ENCODE data around the gene CFAP74. TPM values are rescaled to one million over a fixed set of nuclear protein-coding genes. Genes with fewer than 3 reads are reported as not detected.

CFAP74 gene
- total and polyA plus RNA-seq, 9 of the 15 experiments (the other 6 are each of a cell fraction or from before 2014, with no cell fraction given), result 0.03 to 0.15 (median 0.05) TPM; not detected in 6

- TF ChIP-seq HSF4 (CRISPR knock-in tag; IDR thresholded peaks at IDR 0.05; ENCODE audit: borderline replicate concordance) (no peak), SMARCA4 (IDR thresholded peaks at IDR 0.05) (no peak), ZC3H4 (CRISPR knock-in tag; IDR thresholded peaks at IDR 0.05; ENCODE audit: borderline replicate concordance) (no peak), GATAD2B (IDR thresholded peaks at IDR 0.05; ENCODE audit: borderline replicate concordance) (no peak), RB1 (IDR thresholded peaks at IDR 0.05; ENCODE audit: low read depth) (no peak), ADNP (tag; IDR thresholded peaks at IDR 0.05) (no peak), SNRNP70 (optimal IDR thresholded peaks at IDR 0.05; ENCODE audit: low read depth, low read length) (no peak)
Observed at GRCh38 chr1:1876335-1876930, 127.2 kb downstream of the CFAP74 start (continued).

DNA sequence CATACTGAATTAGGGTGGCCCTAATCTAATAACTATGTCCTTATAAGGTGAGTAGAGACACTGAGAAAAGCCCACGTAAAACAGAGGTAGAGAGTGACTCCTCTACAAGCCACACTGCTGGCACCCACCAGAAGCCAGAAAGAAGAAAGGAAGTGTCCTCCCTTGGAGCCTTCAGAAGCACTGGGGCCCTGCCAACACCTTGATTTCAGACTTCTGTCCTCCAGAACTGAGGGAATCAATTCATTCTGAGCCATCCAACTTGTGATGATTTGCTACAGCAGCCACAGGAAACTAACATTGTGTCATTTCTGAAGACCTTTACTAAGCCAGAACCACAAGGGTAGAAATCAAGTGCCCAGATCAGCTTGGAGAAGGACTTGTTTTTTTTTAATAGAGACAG is 127.7 kb downstream of the CFAP74 start:
- CTCF ChIA-PET (ENCODE audit: low intra/inter-chr PET ratio), result no interaction called here
- POLR2A ChIA-PET, result interaction anchor here (0.9 to 1.6 kb wide), 4 partner anchors 9 to 17 kb away, joined by 3 to 5 read pairs (median 4); no protein-coding TSS in a partner anchor
- Histone ChIP-seq H3K79me2 (ENCODE audit: control insufficient read depth, insufficient read depth, low read length) (peaks cover 95% of the 10 kb centered on the region), H2AFZ (ENCODE audit: low read depth, low read length) (no peak overlapping the region), H3K27ac (ENCODE audit: extremely low read depth, low read depth, low read length) (no peak overlapping the region), H3K9me1 (ENCODE audit: control insufficient read depth, insufficient read depth, low read length) (peaks cover 21% of the 10 kb centered on the region), H3K4me3 (no peak overlapping the region), H4K20me1 (replicated peaks; ENCODE audit: control insufficient read depth, insufficient read depth, low read length) (peaks cover 54% of the 10 kb centered on the region), H3K4me1 (replicated peaks in 1 of 2; ENCODE audit: control insufficient read depth in 2 of 2, insufficient read depth in 2 of 2, low read length in 2 of 2) (peaks cover 11 to 19% of the 10 kb centered on the region in 2 experiments; a peak in 4 of 5 replicates), H3K9me3 (replicated peaks; ENCODE audit: control insufficient read depth, insufficient read depth, low read depth, low read length) (no peaks in the 10 kb centered on the region), H3K36me3 (ENCODE audit: control insufficient read depth, insufficient read depth, low read length) (peaks cover 68% of the 10 kb centered on the region), H3K27me3 (ENCODE audit: control insufficient read depth in 2 of 2, insufficient read depth in 2 of 2, low read length in 2 of 2) (no peaks in the 10 kb centered on the region), H3K9ac (ENCODE audit: insufficient read depth in 1 of 2, low read depth in 2 of 2, low read length in 2 of 2) (no peak overlapping the region), H3K4me2 (ENCODE audit: insufficient read depth, low read length) (no peak overlapping the region)
- WGBS (ENCODE audit: insufficient coverage, low coverage, missing lambda C conversion rate), result 93% methylated on average over 1 of the region's 1 CpG
- intact Hi-C loops (cut with micrococcal nuclease), result no loop called here
- TF ChIP-seq RUNX1 (IDR thresholded peaks at IDR 0.05; ENCODE audit: low read depth) (no peak), ATF7 (IDR thresholded peaks at IDR 0.05) (no peak), GABPB1 (CRISPR knock-in tag; IDR thresholded peaks at IDR 0.05) (no peak), NR1H2 (CRISPR knock-in tag; IDR thresholded peaks at IDR 0.05) (no peak), BRF2 (IDR thresholded peaks at IDR 0.05; ENCODE audit: borderline replicate concordance, insufficient read depth, insufficient read length) (no peak), ZNF41 (CRISPR knock-in tag; conservative IDR thresholded peaks at IDR 0.05) (no peak)
- ATAC-seq (no peak), FAIRE-seq (no peak), DNase-seq (ENCODE audit: extremely low read depth in 1 of 4, low spot score in 3 of 4) (no peak)
- BruUV-seq (replicated peaks), result no TSS peak
- in situ Hi-C loops (cut with MboI), result no loop called here
